H9 (cell line): ENCODE results near the gene ALKBH5. TPM values are rescaled to one million over a fixed set of nuclear protein-coding genes. Genes with fewer than 3 reads are reported as not detected.

Experiments
- DNase-seq: peaks from one replicate; pipeline ENCODE4 v3.0.0-alpha.2; 2017
- H2AFZ ChIP-seq: one replicate; pipeline ENCODE4 v1.6.1; 2013; ENCODE audit warnings: mild to moderate bottlenecking, low read length, control low read depth, moderate library complexity
- H2AK5ac ChIP-seq: 2 replicates; pipeline ENCODE4 v1.6.1; 2013; ENCODE audit warnings: low read length, control low read depth, mixed read lengths; ENCODE audit not compliant: insufficient read length
- H2BK120ac ChIP-seq: one replicate; pipeline ENCODE4 v1.6.1; 2013; ENCODE audit warnings: low read depth, mild to moderate bottlenecking, low read length, control low read depth, inconsistent platforms; ENCODE audit not compliant: poor library complexity, severe bottlenecking
- H2BK12ac ChIP-seq: 2 replicates; pipeline ENCODE4 v1.6.1; 2013; ENCODE audit warnings: low read length, control low read depth, mixed read lengths, low read depth; ENCODE audit not compliant: insufficient read length
- H2BK15ac ChIP-seq: 2 replicates; pipeline ENCODE4 v1.6.1; 2013; ENCODE audit warnings: low read depth, low read length, control low read depth
- H2BK20ac ChIP-seq: one replicate; pipeline ENCODE4 v1.6.1; 2013; ENCODE audit warnings: low read depth, mild to moderate bottlenecking, low read length, control low read depth, inconsistent platforms; ENCODE audit not compliant: poor library complexity, severe bottlenecking
- H2BK5ac ChIP-seq: 2 replicates; pipeline ENCODE4 v1.6.1; 2013; ENCODE audit warnings: low read length, control low read depth, mixed read lengths; ENCODE audit not compliant: insufficient read length
- H3K14ac ChIP-seq: 2 replicates; pipeline ENCODE4 v1.6.1; 2013; ENCODE audit warnings: low read length, control low read depth; ENCODE audit not compliant: insufficient read depth
- H3K18ac ChIP-seq: 2 replicates; pipeline ENCODE4 v1.6.1; 2013; ENCODE audit warnings: low read depth, mild to moderate bottlenecking, mixed read lengths, low read length, control low read depth; ENCODE audit not compliant: insufficient read length
- H3K23ac ChIP-seq: 2 replicates; pipeline ENCODE4 v1.6.1; 2013; ENCODE audit warnings: low read length, control low read depth, mixed read lengths, low read depth; ENCODE audit not compliant: insufficient read length
- H3K23me2 ChIP-seq: 2 replicates; pipeline ENCODE4 v1.6.1; 2013; ENCODE audit warnings: low read depth, mild to moderate bottlenecking, mixed read lengths, low read length, control low read depth; ENCODE audit not compliant: insufficient read length, poor library complexity, severe bottlenecking
- H3K27ac ChIP-seq: 2 replicates; pipeline ENCODE4 v1.5.1; 2013; ENCODE audit warnings: low read length, control low read depth, mixed read lengths, low read depth; ENCODE audit not compliant: insufficient read length
- H3K27me3 ChIP-seq: 2 replicates; pipeline ENCODE4 v1.6.1; 2013; ENCODE audit warnings: low read length, control low read depth, inconsistent platforms; ENCODE audit not compliant: insufficient read depth
- H3K4ac ChIP-seq: 2 replicates; pipeline ENCODE4 v1.6.1; 2013; ENCODE audit warnings: low read depth, mild to moderate bottlenecking, control low read depth, inconsistent platforms, low read length, moderate library complexity
- H3K4me1 ChIP-seq: 2 replicates; pipeline ENCODE4 v1.6.1; 2013; ENCODE audit warnings: low read length, control low read depth, inconsistent platforms; ENCODE audit not compliant: insufficient read depth
- H3K4me2 ChIP-seq: 2 replicates; pipeline ENCODE4 v1.6.1; 2013; ENCODE audit warnings: low read length, control low read depth, mixed read lengths; ENCODE audit not compliant: insufficient read length, insufficient read depth
- H3K56ac ChIP-seq: 2 replicates; pipeline ENCODE4 v1.6.1; 2013; ENCODE audit warnings: low read depth, mild to moderate bottlenecking, mixed read lengths, low read length, control low read depth; ENCODE audit not compliant: insufficient read length
- H3K79me1 ChIP-seq: 2 replicates; pipeline ENCODE4 v1.6.1; 2013; ENCODE audit warnings: low read depth, mild to moderate bottlenecking, moderate library complexity, low read length, control low read depth, inconsistent platforms; ENCODE audit not compliant: insufficient read depth, poor library complexity, severe bottlenecking
- H3K79me2 ChIP-seq: 2 replicates; pipeline ENCODE4 v1.6.1; 2013; ENCODE audit warnings: low read length, control low read depth, inconsistent platforms; ENCODE audit not compliant: insufficient read depth
- H3K9ac ChIP-seq: 2 replicates; pipeline ENCODE4 v1.6.1; 2013; ENCODE audit warnings: low read length, control low read depth, mixed read lengths; ENCODE audit not compliant: insufficient read length; ENCODE audit errors: extremely low read depth
- H3K9me3 ChIP-seq: one replicate; pipeline ENCODE4 v1.6.1; 2013; ENCODE audit warnings: low read depth, low read length, inconsistent platforms; ENCODE audit not compliant: control insufficient read depth
- H3T11ph ChIP-seq: one replicate; pipeline ENCODE4 v1.6.1; 2013; ENCODE audit warnings: mild to moderate bottlenecking, low read length, control low read depth, inconsistent platforms
- H4K20me1 ChIP-seq: one replicate; pipeline ENCODE4 v1.6.1; 2013; ENCODE audit not compliant: control insufficient read depth, insufficient read length, insufficient read depth
- H4K5ac ChIP-seq: 2 replicates; pipeline ENCODE4 v1.6.1; 2013; ENCODE audit warnings: low read depth, mild to moderate bottlenecking, mixed read lengths, low read length, control low read depth; ENCODE audit not compliant: insufficient read length
- H4K8ac ChIP-seq: replicated peaks from 2 replicates; pipeline ENCODE4 v1.6.1; 2013; ENCODE audit warnings: low read length, control low read depth, mixed read lengths, low read depth; ENCODE audit not compliant: insufficient read length
- H4K91ac ChIP-seq: 2 replicates; pipeline ENCODE4 v1.6.1; 2013; ENCODE audit warnings: low read depth, mild to moderate bottlenecking, moderate library complexity, mixed read lengths, low read length, control low read depth; ENCODE audit not compliant: insufficient read length
- H3K27ac Mint-ChIP-seq, 3 experiments: 2 replicates in 2 of 3; 3 replicates in 1 of 3; pipeline ENCODE4 v1.8.0; 2020 to 2021; ENCODE audit warnings: mixed read lengths in 3 of 3, mild to moderate bottlenecking in 1 of 3, moderate library complexity in 1 of 3
- H3K27me3 Mint-ChIP-seq: 2 replicates; pipeline ENCODE4 v1.8.0; 2021; ENCODE audit warnings: low read depth, mild to moderate bottlenecking, moderate library complexity, mixed read lengths
- H3K36me3 Mint-ChIP-seq, 3 experiments: 2 replicates in 2 of 3; 3 replicates in 1 of 3; pipeline ENCODE4 v1.8.0; 2020 to 2021; ENCODE audit warnings: low read depth in 3 of 3, mixed read lengths in 3 of 3; ENCODE audit not compliant: insufficient read depth in 1 of 3
- H3K4me1 Mint-ChIP-seq, 2 experiments: 2 replicates each; pipeline ENCODE4 v1.8.0; 2020; ENCODE audit warnings: mixed read lengths in 2 of 2
- H3K4me3 Mint-ChIP-seq, 2 experiments: 2 replicates in 1 of 2; 3 replicates in 1 of 2; pipeline ENCODE4 v1.8.0; 2020 to 2021; ENCODE audit warnings: mild to moderate bottlenecking in 2 of 2, mixed read lengths in 2 of 2, moderate library complexity in 1 of 2
- H3K9me3 Mint-ChIP-seq, 2 experiments: 2 replicates in 1 of 2; 3 replicates in 1 of 2; pipeline ENCODE4 v1.8.0; 2020; ENCODE audit warnings: mild to moderate bottlenecking in 2 of 2, mixed read lengths in 2 of 2, moderate library complexity in 1 of 2
- CTCF ChIP-seq: fragments of 200-600 bp; sonication (generic); conservative IDR thresholded peaks from 3 replicates; pipeline ENCODE4 v1.8.0; 2021; ENCODE audit warnings: antibody characterized with exemption, mild to moderate bottlenecking
- WGBS: extraction: QIAGEN DNeasy Blood & Tissue Kit; methylation state at CpG from one replicate; pipeline ENCODE4 v1.1.7; 2013; ENCODE audit warnings: missing lambda C conversion rate, low lambda C conversion rate, mixed read lengths; ENCODE audit not compliant: insufficient read length; ENCODE audit errors: extremely low coverage; 5-methylcytosine and 5-hydroxymethylcytosine counted together
- total RNA-seq: library from RNA; stranded (reverse); gene quantifications from 2 replicates; pipeline ENCODE4 v1.2.1, GENCODE V29; 2021

Gene ALKBH5
- total RNA-seq, 1 experiment from 2014 or later, result 89.8 TPM

- no peak overlapping the region for H4K91ac ChIP-seq
- H2AFZ ChIP-seq, result no peak overlapping the region
- Mint-ChIP-seq H3K36me3 (no peaks in the 10 kb centered on the region), H3K27ac (no peak overlapping the region), H3K4me3 (no peak overlapping the region; a peak in 1 of 5 replicates), H3K9me3 (no peaks in the 10 kb centered on the region), H3K4me1 (peaks cover 9 to 20% of the 10 kb centered on the region in 2 experiments), H3K27me3 (peaks cover 13% of the 10 kb centered on the region)
- no peak overlapping the region for H4K5ac ChIP-seq
- no peak for DNase-seq
- no peaks in the 10 kb centered on the region for H3K27me3 ChIP-seq
- no peak overlapping the region for H4K8ac ChIP-seq
- no peak overlapping the region for H3K4me2 ChIP-seq
- H3K23ac ChIP-seq, result no peak overlapping the region
- no peak overlapping the region for H2BK12ac ChIP-seq
- no peak overlapping the region for H2BK20ac ChIP-seq
- H3K23me2 ChIP-seq, result no peaks in the 10 kb centered on the region
- H3K56ac ChIP-seq, result no peak overlapping the region
- no peak overlapping the region for H3K14ac ChIP-seq
- H2BK15ac ChIP-seq, result no peak overlapping the region
- no peaks in the 10 kb centered on the region for H3K79me2 ChIP-seq
- no peak overlapping the region for H2BK120ac ChIP-seq
- H3K9ac ChIP-seq, result no peak overlapping the region
- H4K20me1 ChIP-seq, result no peaks in the 10 kb centered on the region
- peak; percentile 77 for TF ChIP-seq CTCF
- H3K18ac ChIP-seq, result no peak overlapping the region
- H3T11ph ChIP-seq, result no peak overlapping the region
- H3K9me3 ChIP-seq, result no peaks in the 10 kb centered on the region
- WGBS, result no CpG with 5 or more reads among the region's 9 CpGs
- H3K27ac ChIP-seq, result no peak overlapping the region
- H2AK5ac ChIP-seq, result no peak overlapping the region
- H3K79me1 ChIP-seq, result no peaks in the 10 kb centered on the region
- no peak overlapping the region for H2BK5ac ChIP-seq
- no peak overlapping the region for H3K4ac ChIP-seq
- peaks cover 3% of the 10 kb centered on the region; the same call in 1 of the 2 replicates for H3K4me1 ChIP-seq
Observed at GRCh38 chr17:18141210-18141803, 42.3 kb upstream of the ALKBH5 start.
